NCI-H146 (cell line): Measurements from ENCODE around the gene EDC3.
A peak's percentile ranks its signal among the peaks of the same experiment; 100 is the strongest.

Source experiments
- DNase-seq: peaks from one replicate; lab custom pipeline; 2025; lab: John Stamatoyannopoulos, UW

The EDC3 gene

GRCh38 chr15:74626752-74627692, 68.8 kb downstream of the EDC3 start:
- DNase-seq = no peak

DNA sequence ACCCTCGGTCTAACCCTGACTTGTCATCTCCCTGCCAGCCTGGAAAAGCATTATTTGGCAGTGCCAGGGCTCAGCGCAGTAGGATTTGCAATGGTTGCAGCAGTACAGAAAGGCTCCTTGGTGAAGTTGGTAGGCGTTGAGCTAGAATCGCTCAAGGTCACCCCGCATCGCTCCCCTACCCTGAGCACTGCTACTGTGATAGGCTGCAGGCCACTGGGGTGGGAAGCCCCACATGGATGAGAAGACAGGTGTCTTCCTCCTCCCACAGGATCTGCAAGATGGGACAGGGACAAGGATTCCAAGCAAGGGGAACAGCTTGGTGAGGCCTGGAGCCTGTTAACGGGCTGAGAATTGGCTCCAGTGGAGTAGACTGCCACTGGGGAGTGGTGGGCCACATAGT, 69.5 kb downstream of the EDC3 start:
- no peak for DNase-seq

DNA sequence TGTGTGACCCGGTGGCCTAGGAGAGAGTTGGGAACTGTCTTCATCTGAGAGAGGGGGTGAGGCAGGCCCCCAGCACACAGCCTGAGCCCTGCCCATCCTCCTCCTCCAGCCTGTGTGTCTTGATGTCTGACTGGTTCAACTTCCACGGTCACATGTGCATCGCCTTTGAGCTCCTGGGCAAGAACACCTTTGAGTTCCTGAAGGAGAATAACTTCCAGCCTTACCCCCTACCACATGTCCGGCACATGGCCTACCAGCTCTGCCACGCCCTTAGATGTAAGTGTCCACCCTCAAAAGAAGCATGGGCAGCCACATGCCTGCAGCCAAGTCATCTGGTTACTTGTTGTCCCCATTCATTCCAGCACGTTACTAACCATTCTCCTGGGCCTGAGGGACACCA, 70.1 kb downstream of the EDC3 start:
- no peak for DNase-seq

- DNase-seq = no peak
Measured at GRCh38 chr15:74624020-74624602, 71.7 kb downstream of the EDC3 start.

DNA sequence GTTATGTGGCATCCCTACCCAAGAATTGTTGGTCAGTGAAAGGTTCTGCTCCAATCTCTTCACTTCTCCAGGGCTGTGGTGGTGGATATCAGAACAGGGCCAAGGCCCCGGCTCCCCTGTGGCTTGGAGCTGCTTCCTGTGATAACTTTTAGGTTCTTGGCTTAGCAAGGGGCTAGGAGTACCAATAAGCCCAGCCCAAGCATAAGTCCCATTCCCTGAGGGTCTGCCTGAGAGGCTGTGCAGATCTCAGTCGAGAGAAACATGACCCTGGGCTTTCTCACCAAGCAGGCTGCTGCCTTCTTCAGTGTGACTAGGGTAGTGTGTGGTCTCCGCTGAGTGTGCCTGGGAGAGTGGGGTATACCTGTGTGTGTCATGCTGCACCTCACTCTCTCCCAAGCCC, 73.1 kb downstream of the EDC3 start:
- no peak for DNase-seq

DNA sequence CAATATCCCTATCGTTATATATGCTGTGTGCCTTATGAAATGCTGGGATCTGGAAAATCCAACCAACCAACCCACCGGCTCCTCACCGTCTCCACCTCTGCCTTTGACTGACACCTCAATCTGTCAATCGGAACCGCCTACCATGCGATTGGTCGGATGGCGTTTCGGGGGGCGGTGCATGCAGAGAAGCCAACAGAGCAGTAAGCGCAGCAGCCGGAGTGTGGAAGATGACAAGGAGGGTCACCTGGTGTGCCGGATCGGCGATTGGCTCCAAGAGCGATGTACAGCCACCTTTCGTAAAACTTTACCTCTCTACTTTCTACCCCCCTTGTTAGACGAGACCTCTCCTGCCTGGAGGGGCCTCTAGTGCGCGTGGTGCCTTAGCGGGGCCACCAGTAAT, 73.9 kb downstream of the EDC3 start:
- DNase-seq = no peak

DNA sequence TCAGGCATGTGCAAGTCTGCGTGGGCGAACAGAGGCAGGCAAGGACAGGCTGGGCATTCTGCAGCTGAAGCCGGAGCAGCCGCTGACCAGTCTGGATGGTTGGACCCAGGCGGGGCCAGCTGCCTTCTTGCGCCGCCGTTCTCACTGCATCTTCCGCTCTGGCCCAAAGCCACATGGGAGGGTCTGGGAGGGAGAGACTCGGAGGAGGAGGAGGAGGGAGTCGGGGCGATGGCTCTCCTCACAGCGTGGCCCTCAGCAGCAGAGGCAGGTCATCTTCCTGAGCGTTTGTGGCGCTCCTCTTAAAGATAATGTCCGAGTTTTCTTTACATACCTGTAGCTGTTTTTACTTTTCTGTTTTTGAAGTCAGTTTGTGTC, 74.3 kb downstream of the EDC3 start:
- no peak for DNase-seq

- DNase-seq = peak; percentile 3
Measured at GRCh38 chr15:74620636-74621545, 74.9 kb downstream of the EDC3 start.

DNA sequence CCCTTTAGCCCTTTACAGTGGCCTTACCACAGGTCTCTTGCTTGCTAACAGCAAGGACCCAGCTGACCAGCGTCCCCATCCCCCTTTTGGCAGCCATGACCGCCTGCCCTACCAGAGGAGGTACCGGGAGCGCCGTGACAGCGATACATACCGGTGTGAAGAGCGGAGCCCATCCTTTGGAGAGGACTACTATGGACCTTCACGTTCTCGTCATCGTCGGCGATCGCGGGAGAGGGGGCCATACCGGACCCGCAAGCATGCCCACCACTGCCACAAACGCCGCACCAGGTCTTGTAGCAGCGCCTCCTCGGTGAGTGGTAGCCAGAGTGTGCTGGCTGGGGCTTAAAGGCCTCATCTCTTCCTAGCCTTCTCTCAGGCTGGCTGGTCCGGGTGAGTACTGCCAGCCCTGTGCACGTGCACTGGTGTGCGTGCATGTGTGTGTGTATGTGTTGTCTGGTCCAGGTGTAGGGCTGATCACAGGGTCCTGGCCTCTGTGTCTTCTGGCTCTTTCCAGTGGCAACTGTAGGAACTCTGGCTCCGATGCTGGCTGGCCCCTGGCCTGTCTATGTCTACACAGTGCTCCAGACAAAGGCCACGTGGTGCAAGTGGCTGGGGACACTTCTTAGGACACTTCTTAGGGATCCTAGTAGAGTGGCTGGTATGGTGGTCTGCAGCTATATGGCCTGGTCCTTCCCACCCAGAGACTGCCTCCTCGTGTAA, 75.7 kb downstream of the EDC3 start:
- DNase-seq = no peak

GRCh38 chr15:74618841-74619596, 76.8 kb downstream of the EDC3 start:
- DNase-seq = no peak

DNA sequence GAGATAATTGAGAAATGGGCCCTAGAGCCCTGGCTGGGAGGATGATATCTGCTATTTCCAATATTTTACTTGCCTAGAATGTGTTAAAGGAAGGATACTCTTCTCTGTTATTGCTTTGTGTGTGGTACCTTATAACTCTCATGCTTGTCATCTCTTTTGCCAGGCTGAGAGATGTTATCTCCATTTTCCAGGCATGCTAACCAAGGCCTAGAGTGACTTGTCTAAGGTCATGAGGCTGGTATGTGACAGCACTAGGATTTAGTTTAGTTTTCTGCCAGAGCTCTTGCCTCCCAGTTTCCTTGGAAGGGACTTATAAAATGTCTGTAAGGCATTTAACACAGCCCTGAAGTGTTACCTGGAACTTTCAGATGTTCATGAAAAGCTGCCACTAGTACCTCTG, 78.8 kb downstream of the EDC3 start:
- DNase-seq = no peak

GRCh38 chr15:74616366-74616939, 79.4 kb downstream of the EDC3 start:
- peak; percentile 10 for DNase-seq

DNA sequence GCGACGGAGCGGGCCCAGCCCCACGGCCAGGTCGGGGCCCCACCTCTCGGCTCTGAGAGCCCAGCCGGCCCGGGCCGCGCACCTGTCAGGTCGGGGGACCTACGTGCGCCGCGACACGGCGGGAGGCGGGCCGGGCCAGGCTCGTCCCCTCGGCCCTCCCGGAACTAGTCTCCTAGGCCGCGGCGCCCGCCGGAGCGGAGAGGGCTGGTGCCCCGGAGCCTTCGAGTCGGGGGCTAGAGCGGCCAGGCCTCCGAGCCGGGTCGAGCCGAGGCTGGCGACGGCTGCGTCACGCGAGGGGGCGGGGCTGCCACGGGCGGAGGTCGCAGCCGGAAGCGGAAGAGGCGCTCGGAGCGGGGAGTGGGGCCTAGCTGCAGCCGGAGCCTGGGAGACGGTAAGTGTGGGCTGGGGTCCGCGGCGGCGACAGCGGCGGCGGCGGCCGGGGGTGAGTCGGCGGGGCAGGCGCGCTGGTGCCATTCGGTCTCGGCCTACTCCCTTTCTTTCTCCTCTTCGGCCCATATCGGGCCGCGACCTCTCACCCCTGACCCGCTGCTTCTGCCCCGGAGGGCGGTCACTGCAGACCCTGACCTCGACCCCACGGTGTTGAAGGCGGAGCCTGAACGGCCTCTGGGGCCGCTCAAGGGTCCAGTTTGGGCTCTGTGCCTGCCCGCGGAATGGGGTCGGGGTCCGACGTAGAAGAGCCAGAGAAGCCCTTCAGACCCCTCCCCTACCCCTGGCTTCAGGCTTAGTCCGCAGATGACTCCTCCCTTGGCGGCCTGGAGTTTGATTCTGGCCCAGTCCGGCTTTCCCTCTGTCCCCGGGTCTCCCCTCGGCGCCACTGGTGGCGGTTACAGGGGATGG, 80.1 kb downstream of the EDC3 start, which contains the start of gene CLK3:
Gene CLK3 (plus strand): TSS at position 329 of the 858 bp plus-strand sequence. CDS start 3,361 bp downstream, outside the sequence.
- peak; percentile 90 for DNase-seq

- DNase-seq = peak; percentile 64
Measured at GRCh38 chr15:74614744-74615507, 80.9 kb downstream of the EDC3 start.

- no peak for DNase-seq
Measured at GRCh38 chr15:74613953-74614743, 81.7 kb downstream of the EDC3 start.

DNA sequence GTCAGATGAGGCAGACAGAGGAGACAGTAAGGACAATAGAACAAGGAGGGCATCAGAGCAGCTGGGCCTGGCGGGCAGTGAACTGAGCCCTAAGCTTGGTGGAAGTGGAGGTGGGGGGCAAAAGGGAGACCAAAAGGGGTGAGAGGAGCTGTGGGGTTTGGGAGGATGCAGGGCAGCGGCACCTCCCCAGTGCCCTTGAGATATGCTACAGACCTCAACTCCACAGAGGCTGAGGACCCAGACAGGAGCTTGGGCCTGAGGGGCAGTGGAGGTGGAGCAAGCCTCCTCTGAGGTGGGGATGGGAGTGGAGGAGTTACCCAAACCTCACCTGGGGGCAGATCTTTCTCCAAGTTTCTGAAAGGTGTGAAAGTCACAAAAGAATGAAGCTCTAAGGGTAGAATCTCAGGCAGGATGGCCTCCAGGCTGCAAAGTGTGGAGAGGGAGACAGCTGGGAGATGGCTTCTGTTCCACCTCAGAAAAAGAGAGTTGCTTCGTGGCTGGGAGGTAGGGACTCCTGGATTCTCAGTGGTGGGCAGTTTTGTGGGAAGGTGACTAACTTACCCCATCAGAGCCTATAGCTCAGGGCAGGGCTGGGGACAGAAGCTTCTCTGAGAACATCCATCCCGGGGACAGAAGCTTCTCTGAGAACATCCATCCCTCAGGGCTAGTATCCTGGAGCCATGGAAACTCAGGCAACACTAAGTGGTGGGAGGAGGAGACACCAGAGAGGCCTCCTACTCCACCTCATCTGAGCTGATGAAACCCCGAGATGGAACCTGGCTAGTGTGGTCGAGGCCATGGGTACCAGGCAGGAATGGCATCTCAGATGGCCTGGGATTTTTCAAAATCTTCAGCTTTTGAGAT, 82.5 kb downstream of the EDC3 start:
- no peak for DNase-seq

DNA sequence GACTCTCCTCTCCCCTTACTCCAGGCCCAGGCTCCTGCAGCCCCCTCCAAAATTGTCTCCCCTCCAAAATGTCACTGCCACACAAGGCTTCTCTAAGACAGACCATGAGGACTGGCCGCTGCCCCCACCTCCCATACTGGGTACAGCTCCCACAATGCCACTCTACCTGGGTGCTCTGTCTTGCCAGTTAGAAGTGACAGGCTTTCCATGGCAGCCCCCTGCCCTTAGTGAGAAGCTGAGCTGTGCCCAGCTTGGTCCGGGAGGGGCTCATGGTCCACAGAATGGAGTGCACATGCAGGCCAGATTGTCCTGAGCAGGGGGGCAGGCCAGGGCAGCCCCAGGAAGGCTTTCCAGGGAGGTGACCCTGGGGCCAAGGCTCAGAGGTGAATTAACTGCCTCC, 83.1 kb downstream of the EDC3 start:
- no peak for DNase-seq
